Measurements from ENCODE around the gene POLR3E. TPM values are rescaled to one million over a fixed set of nuclear protein-coding genes. Genes with fewer than 3 reads are reported as not detected.
A peak's percentile ranks its signal among the peaks of the same experiment; 100 is the strongest.

The POLR3E gene
- total and polyA plus RNA-seq, 3 experiments from 2014 or later = 14.9 to 116 (median 103) TPM

DNA sequence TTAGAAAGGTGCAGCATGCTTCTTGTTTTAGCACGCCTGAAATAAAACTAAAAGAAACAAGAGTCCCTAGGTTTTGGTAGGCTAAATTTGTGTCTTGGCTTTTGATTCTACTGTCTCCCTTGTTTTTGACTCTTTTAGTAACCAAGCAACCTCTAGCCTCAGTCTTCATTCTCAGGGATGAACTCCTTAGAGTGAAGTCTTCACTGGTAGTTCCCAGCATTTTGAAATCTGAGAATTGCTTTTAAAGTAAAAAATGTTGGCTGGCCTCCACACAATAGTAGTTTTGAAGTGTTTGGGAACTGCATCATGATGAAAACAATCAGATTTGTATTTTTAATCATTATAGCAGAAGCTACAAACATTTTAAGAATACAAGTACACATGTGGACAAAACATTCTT, 83.3 kb downstream of the POLR3E start:
- H3K36me3 Mint-ChIP-seq = no peaks in the 10 kb centered on the region
- no peak for DNase-seq
- Histone ChIP-seq H3K36me3 (ENCODE audit: insufficient read depth, low read length) (no peaks in the 10 kb centered on the region), H3K27me3 (ENCODE audit: insufficient read depth, low read length, poor library complexity, severe bottlenecking) (no peaks in the 10 kb centered on the region), H3K27ac (ENCODE audit: low read depth, low read length) (no peak overlapping the region), H3K9me3 (ENCODE audit: low read length) (no peaks in the 10 kb centered on the region), H3K4me3 (ENCODE audit: low read length) (no peak overlapping the region), H3K4me1 (ENCODE audit: insufficient read depth, low read length) (peaks cover 25% of the 10 kb centered on the region)
- peaks cover 12 to 26% (median 17%) of the 10 kb centered on the region in 3 donors for H3K4me1 Mint-ChIP-seq
- no peak overlapping the region for H3K4me3 Mint-ChIP-seq
- no peaks in the 10 kb centered on the region for H3K9me3 Mint-ChIP-seq
- H3K27me3 Mint-ChIP-seq = no peaks in the 10 kb centered on the region
- ChIA-PET CTCF (no interaction called here), POLR2A (no interaction called here)
- peak overlapping the region in 1 of 8 donors; percentile 29 for H3K27ac Mint-ChIP-seq

DNA sequence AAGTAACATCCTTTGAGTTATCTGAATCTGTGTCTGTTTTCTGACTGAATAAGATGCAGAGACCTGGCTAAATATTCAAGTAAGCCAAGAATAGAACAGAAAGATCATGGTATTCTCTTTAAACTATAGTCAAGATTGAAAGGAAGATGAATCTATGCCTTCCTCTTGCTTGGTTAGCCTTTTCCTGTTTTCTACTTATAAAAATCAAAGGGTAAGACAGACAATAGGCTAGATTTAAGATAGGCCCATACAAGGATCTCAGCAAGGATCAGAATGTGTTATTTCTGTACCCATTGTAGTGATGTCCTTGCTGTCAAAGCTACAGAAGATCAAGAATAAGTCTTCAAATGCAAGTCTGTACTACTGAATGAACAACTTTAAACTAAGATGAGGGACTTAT, 84.2 kb downstream of the POLR3E start:
- POLR2A ChIA-PET = interaction anchor here (0.8 kb wide), 1 partner anchor 8 kb away, joined by 3 read pairs; no protein-coding TSS in a partner anchor
- Mint-ChIP-seq H3K9me3 (no peaks in the 10 kb centered on the region), H3K27ac (peak overlapping the region in 7 of 8 donors; percentile 29 to 80 (median 58)), H3K4me1 (peaks cover 8 to 24% (median 17%) of the 10 kb centered on the region in 3 donors), H3K27me3 (no peaks in the 10 kb centered on the region), H3K4me3 (peak overlapping the region in 5 of 7 donors; percentile 1 to 55 (median 32)), H3K36me3 (no peaks in the 10 kb centered on the region)
- H3K4me3 ChIP-seq (ENCODE audit: low read length) = no peak overlapping the region
- no peaks in the 10 kb centered on the region for H3K27me3 ChIP-seq (ENCODE audit: insufficient read depth, low read length, poor library complexity, severe bottlenecking)
- H3K27ac ChIP-seq (ENCODE audit: low read depth, low read length) = no peak overlapping the region
- CTCF ChIA-PET = no interaction called here
- H3K36me3 ChIP-seq (ENCODE audit: insufficient read depth, low read length) = no peaks in the 10 kb centered on the region
- H3K9me3 ChIP-seq (ENCODE audit: low read length) = no peaks in the 10 kb centered on the region
- peak in 1 of 5 donors; percentile 37 for DNase-seq
- H3K4me1 ChIP-seq (ENCODE audit: insufficient read depth, low read length) = peaks cover 24% of the 10 kb centered on the region

DNA sequence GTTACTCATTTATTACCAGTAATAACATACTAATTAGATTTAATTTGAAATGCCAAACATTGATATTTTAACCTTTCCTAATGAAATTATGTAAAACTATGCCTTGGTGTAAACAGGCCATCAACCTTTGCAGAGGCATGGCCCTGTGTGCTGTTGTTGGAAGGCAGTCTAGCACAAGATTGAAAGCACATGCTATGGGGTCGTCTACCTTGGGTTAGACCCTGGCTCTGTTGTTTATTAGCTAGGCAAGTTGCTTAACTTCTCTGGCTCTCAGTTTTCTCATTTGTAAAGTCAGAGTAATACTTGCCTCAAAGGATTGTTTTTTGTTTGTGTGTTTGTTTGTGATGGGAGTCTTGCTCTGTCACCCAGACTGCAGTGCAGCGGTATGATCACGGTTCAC, 86.6 kb downstream of the POLR3E start:
- POLR2A ChIA-PET = no interaction called here
- CTCF ChIA-PET = interaction anchor here (1.6 kb wide), 1 partner anchor 9 kb away, joined by 3 read pairs; no protein-coding TSS in a partner anchor

More for the DNA sequence above, 86.6 kb downstream of the POLR3E start:
- Mint-ChIP-seq H3K4me1 (peaks cover 8 to 24% (median 17%) of the 10 kb centered on the region in 3 donors), H3K36me3 (peaks cover 0 to 2% (median 0%) of the 10 kb centered on the region in 3 donors), H3K9me3 (no peaks in the 10 kb centered on the region), H3K4me3 (no peak overlapping the region), H3K27me3 (no peaks in the 10 kb centered on the region), H3K27ac (no peak overlapping the region)
- Histone ChIP-seq H3K36me3 (ENCODE audit: insufficient read depth, low read length) (no peaks in the 10 kb centered on the region), H3K27me3 (ENCODE audit: insufficient read depth, low read length, poor library complexity, severe bottlenecking) (no peaks in the 10 kb centered on the region), H3K9me3 (ENCODE audit: low read length) (no peaks in the 10 kb centered on the region), H3K4me1 (ENCODE audit: insufficient read depth, low read length) (peaks cover 24% of the 10 kb centered on the region), H3K27ac (ENCODE audit: low read depth, low read length) (no peak overlapping the region), H3K4me3 (ENCODE audit: low read length) (no peak overlapping the region)
- no peak for DNase-seq

Other genes starting within 250 kb of the POLR3E start
- gene VWA3A, start 204.9 kb upstream of the POLR3E start, total RNA-seq = under 1 TPM; 0.04 to 0.16 TPM
- not detected for gene VWA3A, start 204.9 kb upstream of the POLR3E start, polyA plus RNA-seq
- gene SDR42E2, start 134.9 kb upstream of the POLR3E start, total RNA-seq = under 1 TPM in 1 of 2 experiments, not detected in 1; 0.11 TPM
- 0.92 TPM for gene SDR42E2, start 134.9 kb upstream of the POLR3E start, polyA plus RNA-seq
- 10 to 100 TPM; 27.2 to 28.3 TPM for gene EEF2K, start 91.1 kb upstream of the POLR3E start, total RNA-seq
- 1.9 TPM for gene EEF2K, start 91.1 kb upstream of the POLR3E start, polyA plus RNA-seq
- 10 to 100 TPM; 38.9 to 41.2 TPM for gene CDR2, start 77.2 kb downstream of the POLR3E start, total RNA-seq
- gene CDR2, start 77.2 kb downstream of the POLR3E start, polyA plus RNA-seq = 79.1 TPM
- gene NPIPB5, start 213.5 kb downstream of the POLR3E start, total RNA-seq = 100 to 1,000 TPM; 155 to 166 TPM
- 11.3 TPM for gene NPIPB5, start 213.5 kb downstream of the POLR3E start, polyA plus RNA-seq